ENCODE data around the gene RPL19.

- TF ChIP-seq CTCF (optimal IDR thresholded peaks at IDR 0.05 in 1 of 3, IDR thresholded peaks at IDR 0.05 in 1 of 3, conservative IDR thresholded peaks at IDR 0.05 in 1 of 3; ENCODE audit: extremely low read depth in 1 of 3, insufficient read depth in 2 of 3, low read length in 3 of 3) (no peak), EZH2 (IDR thresholded peaks at IDR 0.05; ENCODE audit: low read length) (no peak)
These were observed 26.4 kb upstream of the RPL19 start for GRCh38 chr17:39173526-39174274.

All from keratinocyte (primary cell).